Measurements from ENCODE around the gene NUP93. TPM values are rescaled to one million over a fixed set of nuclear protein-coding genes. Genes with fewer than 3 reads are reported as not detected.
A peak's percentile ranks its signal among the peaks of the same experiment; 100 is the strongest.

NUP93 gene
- total and polyA plus RNA-seq, 9 of the 15 experiments (the other 6 are each of a cell fraction or from before 2014, with no cell fraction given): 92.0 to 162 (median 121) TPM

DNA sequence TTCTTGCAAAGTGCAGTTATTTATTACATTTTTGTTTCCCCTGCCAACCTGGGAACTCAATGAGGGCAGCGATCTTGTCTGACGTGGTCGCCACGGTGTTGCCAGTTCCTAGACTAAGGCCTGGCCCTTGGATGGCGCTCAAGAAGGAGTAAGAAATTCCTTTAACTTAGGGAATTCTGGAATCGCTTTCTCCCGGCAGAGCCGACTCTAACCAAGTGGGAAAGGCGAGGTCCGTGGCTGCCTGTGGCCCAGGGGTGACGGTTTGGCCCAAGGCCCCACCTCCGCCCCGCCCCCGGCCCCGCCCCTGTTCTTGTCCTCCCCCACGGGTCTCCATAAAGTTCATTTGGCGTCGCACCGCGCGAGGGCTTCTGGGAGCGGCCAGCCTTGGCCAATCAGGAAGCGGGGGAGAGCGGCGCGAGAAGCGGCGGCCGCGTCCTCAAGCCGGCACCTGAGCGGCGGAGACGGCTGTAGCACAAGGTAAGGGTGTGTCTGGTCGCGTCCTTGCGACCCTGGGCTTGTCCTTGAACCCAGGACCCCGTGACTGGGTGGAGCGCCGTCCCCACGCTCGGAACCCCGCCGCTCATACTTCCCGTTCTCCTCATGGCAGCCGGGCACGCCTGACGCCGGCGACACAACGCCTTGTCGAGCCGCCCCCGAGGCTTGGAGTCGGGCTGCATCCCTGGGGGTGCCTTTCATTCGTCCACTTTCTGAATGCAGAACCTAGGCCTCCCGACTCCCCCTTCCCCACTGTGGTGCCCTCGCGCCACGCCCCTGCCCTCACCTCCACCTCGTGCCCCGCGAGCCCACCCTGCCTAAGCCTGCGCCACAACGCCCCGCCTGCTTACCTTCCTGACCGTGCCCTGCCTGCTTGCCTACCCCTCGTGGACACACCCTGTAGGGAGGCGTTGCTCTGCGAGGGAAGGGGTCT, at the start of gene NUP93 (continued):
- no peak for TF ChIP-seq CLOCK (CRISPR knock-in tag; IDR thresholded peaks at IDR 0.05; ENCODE audit: borderline replicate concordance)
- TF ChIP-seq TBP (optimal IDR thresholded peaks at IDR 0.05; ENCODE audit: low read depth, low read length): peak; percentile 56
- TF ChIP-seq MTF1 (CRISPR knock-in tag; IDR thresholded peaks at IDR 0.05; ENCODE audit: borderline replicate concordance): no peak
- peak; percentile 83 for TF ChIP-seq ZNF282 (CRISPR knock-in tag; IDR thresholded peaks at IDR 0.05)
- TF ChIP-seq MYC (IDR thresholded peaks at IDR 0.05; ENCODE audit: low read depth, low read length): peak; percentile 66
- peak; percentile 31; the same call in 1 of the 2 replicates for TF ChIP-seq MYC (CRISPR knock-in tag; IDR thresholded peaks at IDR 0.05; ENCODE audit: borderline replicate concordance, low read depth)
- no peak for TF ChIP-seq MCM2 (IDR thresholded peaks at IDR 0.05; ENCODE audit: low read depth)
- TF ChIP-seq CREB1 (IDR thresholded peaks at IDR 0.05): peak; percentile 79
- peak; percentile 77 for TF ChIP-seq CREB1 (CRISPR knock-in tag; IDR thresholded peaks at IDR 0.05)
- TF ChIP-seq, protein P1, sequence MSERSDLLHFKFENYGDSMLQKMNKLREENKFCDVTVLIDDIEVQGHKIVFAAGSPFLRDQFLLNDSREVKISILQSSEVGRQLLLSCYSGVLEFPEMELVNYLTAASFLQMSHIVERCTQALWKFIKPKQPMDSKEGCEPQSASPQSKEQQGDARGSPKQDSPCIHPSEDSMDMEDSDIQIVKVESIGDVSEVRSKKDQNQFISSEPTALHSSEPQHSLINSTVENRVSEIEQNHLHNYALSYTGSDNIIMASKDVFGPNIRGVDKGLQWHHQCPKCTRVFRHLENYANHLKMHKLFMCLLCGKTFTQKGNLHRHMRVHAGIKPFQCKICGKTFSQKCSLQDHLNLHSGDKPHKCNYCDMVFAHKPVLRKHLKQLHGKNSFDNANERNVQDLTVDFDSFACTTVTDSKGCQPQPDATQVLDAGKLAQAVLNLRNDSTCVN (CRISPR knock-in tag; IDR thresholded peaks at IDR 0.05): no peak
- TF ChIP-seq PHB (CRISPR knock-in tag; IDR thresholded peaks at IDR 0.05): no peak
- TF ChIP-seq, protein P2, sequence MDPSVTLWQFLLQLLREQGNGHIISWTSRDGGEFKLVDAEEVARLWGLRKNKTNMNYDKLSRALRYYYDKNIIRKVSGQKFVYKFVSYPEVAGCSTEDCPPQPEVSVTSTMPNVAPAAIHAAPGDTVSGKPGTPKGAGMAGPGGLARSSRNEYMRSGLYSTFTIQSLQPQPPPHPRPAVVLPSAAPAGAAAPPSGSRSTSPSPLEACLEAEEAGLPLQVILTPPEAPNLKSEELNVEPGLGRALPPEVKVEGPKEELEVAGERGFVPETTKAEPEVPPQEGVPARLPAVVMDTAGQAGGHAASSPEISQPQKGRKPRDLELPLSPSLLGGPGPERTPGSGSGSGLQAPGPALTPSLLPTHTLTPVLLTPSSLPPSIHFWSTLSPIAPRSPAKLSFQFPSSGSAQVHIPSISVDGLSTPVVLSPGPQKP (CRISPR knock-in tag; IDR thresholded peaks at IDR 0.05): no peak
- TF ChIP-seq ZNF121 (CRISPR knock-in tag; conservative IDR thresholded peaks at IDR 0.05): no peak
- no peak for TF ChIP-seq ZNF584 (CRISPR knock-in tag; IDR thresholded peaks at IDR 0.05; ENCODE audit: low read depth)
- TF ChIP-seq, protein P3, sequence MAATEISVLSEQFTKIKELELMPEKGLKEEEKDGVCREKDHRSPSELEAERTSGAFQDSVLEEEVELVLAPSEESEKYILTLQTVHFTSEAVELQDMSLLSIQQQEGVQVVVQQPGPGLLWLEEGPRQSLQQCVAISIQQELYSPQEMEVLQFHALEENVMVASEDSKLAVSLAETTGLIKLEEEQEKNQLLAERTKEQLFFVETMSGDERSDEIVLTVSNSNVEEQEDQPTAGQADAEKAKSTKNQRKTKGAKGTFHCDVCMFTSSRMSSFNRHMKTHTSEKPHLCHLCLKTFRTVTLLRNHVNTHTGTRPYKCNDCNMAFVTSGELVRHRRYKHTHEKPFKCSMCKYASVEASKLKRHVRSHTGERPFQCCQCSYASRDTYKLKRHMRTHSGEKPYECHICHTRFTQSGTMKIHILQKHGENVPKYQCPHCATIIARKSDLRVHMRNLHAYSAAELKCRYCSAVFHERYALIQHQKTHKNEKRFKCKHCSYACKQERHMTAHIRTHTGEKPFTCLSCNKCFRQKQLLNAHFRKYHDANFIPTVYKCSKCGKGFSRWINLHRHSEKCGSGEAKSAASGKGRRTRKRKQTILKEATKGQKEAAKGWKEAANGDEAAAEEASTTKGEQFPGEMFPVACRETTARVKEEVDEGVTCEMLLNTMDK (IDR thresholded peaks at IDR 0.05; ENCODE audit: borderline replicate concordance, insufficient read depth, low read depth, low read length, poor library complexity, severe bottlenecking): no peak
- TF ChIP-seq SRSF9 (IDR thresholded peaks at IDR 0.05; ENCODE audit: borderline replicate concordance, low read depth, low read length): no peak
- TF ChIP-seq CBFA2T2 (conservative IDR thresholded peaks at IDR 0.05): no peak
- no peak for TF ChIP-seq STAT5B (CRISPR knock-in tag; IDR thresholded peaks at IDR 0.05)
- TF ChIP-seq HIVEP1 (CRISPR knock-in tag; IDR thresholded peaks at IDR 0.05): 0 out of 2 replicates have a peak, but pooled peaks have one; percentile 10
- TF ChIP-seq DMBX1 (CRISPR knock-in tag; IDR thresholded peaks at IDR 0.05; ENCODE audit: borderline replicate concordance): no peak

Data from K562 (cell line).